Vagina (tissue), 2 donors: ENCODE measurements around the gene ENTHD1.

ENCODE experiments used
- POLR2A ChIP-seq, 2 donors: fragments of 450-650 bp; IDR thresholded peaks; one replicate each; pipeline ENCODE4 v1.6.1; 2017; ENCODE audit warnings: antibody characterized with exemption in 2 of 2, mild to moderate bottlenecking in 2 of 2, moderate library complexity in 2 of 2
- TF ChIP-seq, protein P1 (sequence below), 3 experiments: fragments of 450-650 bp in 2 of 3; fragments of 200-600 bp in 1 of 3; sonication (generic) in 1 of 3; IDR thresholded peaks; one replicate each; pipeline ENCODE4 v1.5.1; 2017 to 2019; ENCODE audit warnings: antibody characterized with exemption in 3 of 3, mild to moderate bottlenecking in 2 of 3, moderate library complexity in 2 of 3

DNA sequence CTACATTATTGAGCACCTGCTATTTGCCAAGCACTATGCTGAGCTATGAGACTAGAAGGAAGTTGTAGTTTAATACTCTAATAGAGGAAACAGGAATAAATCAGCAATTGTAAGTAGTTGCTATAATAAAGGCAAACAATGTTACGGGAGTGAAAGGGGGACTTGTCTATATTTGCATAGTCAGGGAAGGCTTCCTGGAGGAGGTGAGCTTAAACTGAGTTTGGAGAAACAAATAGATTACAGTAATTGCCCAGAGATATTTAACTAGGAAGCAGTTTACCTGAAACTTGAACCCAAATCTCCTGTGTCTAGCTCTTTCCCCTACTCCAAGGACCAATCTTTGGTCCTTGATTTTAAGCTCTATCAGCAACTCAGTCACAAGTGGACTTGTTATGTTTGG, 2.1 kb upstream of the ENTHD1 start:
- TF ChIP-seq, protein P1, sequence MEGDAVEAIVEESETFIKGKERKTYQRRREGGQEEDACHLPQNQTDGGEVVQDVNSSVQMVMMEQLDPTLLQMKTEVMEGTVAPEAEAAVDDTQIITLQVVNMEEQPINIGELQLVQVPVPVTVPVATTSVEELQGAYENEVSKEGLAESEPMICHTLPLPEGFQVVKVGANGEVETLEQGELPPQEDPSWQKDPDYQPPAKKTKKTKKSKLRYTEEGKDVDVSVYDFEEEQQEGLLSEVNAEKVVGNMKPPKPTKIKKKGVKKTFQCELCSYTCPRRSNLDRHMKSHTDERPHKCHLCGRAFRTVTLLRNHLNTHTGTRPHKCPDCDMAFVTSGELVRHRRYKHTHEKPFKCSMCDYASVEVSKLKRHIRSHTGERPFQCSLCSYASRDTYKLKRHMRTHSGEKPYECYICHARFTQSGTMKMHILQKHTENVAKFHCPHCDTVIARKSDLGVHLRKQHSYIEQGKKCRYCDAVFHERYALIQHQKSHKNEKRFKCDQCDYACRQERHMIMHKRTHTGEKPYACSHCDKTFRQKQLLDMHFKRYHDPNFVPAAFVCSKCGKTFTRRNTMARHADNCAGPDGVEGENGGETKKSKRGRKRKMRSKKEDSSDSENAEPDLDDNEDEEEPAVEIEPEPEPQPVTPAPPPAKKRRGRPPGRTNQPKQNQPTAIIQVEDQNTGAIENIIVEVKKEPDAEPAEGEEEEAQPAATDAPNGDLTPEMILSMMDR (IDR thresholded peaks at IDR 0.05), result no peak
- TF ChIP-seq POLR2A (IDR thresholded peaks at IDR 0.05), result no peak
